Right lobe of liver (tissue), 6 donors: ENCODE results near the gene LGALS3BP. TPM values are rescaled to one million over a fixed set of nuclear protein-coding genes. Genes with fewer than 3 reads are reported as not detected.

Experiments used
- ATAC-seq, 4 donors: fragments of 200-7000 bp; cut with Tn5 transposase; one replicate each; pipeline ENCODE4 v1.9.1; 2020; ENCODE audit warnings: mild to moderate bottlenecking in 4 of 4, moderate library complexity in 4 of 4
- DNase-seq, 3 donors: peaks; one replicate each; pipeline ENCODE4 v3.0.0-alpha.2; 2020
- H3K27ac ChIP-seq, 3 donors: fragments of 200-600 bp; one replicate each; pipeline ENCODE4 v1.8.0; 2022
- H3K27me3 ChIP-seq, 2 donors: fragments of 200-600 bp; one replicate each; pipeline ENCODE4 v1.8.0; 2022
- H3K36me3 ChIP-seq, 4 donors: fragments of 200-600 bp; sonication (generic) in 1 of 4; one replicate each; pipeline versions ENCODE4 v1.5.1 to v1.8.0; 2017 to 2022; ENCODE audit warnings: control low read depth in 1 of 4
- H3K4me1 ChIP-seq, 4 donors: fragments of 200-600 bp; sonication (generic) in 1 of 4; one replicate each; pipeline versions ENCODE4 v1.5.1 to v1.8.0; 2017 to 2022; ENCODE audit warnings: control low read depth in 1 of 4
- H3K4me3 ChIP-seq, 3 donors: fragments of 200-600 bp; one replicate each; pipeline ENCODE4 v1.8.0; 2022
- H3K9me3 ChIP-seq, 4 donors: fragments of 200-600 bp; sonication (generic) in 1 of 4; one replicate each; pipeline versions ENCODE4 v1.5.1 to v1.8.0; 2017 to 2022; ENCODE audit warnings: control low read depth in 1 of 4
- POLR2A ChIP-seq: fragments of 450-650 bp; IDR thresholded peaks from one replicate; pipeline ENCODE4 v1.6.1; 2017; ENCODE audit warnings: antibody characterized with exemption, mild to moderate bottlenecking
- WGBS: methylation state at CpG from one replicate; pipeline ENCODE4 v1.1.6; 2018; ENCODE audit warnings: low coverage, low lambda C conversion rate; ENCODE audit not compliant: insufficient coverage; ENCODE audit errors: missing lambda C conversion rate; 5-methylcytosine and 5-hydroxymethylcytosine counted together
- intact Hi-C, 2 donors: fragments of 100-400 bp; cut with DNase I; formaldehyde crosslinking; loops; one replicate each; pipeline versions ENCODE4 v1.11.2 to v1.14.1; 2022
- total RNA-seq, 6 experiments: library from RNA; depleted of rRNA in 2 of 6; stranded (reverse); fragments of >200 nt in 2 of 6; fragmentation: NEBNext Ultra II Directional in 3 of 6; extraction: Animal tissue kit (Norgen Biotek cat#: 25700) in 3 of 6; gene quantifications; one replicate each; pipeline versions ENCODE4 v1.1.0 to v1.2.4, GENCODE V29; 2016 to 2023
- TF ChIP-seq, protein P1 (sequence below), 4 donors: fragments of 200-600 bp in 3 of 4; fragments of 450-650 bp in 1 of 4; IDR thresholded peaks; one replicate each; pipeline versions ENCODE4 v1.5.1 to v1.8.0; 2016 to 2022; ENCODE audit warnings: antibody characterized with exemption in 4 of 4, mild to moderate bottlenecking in 2 of 4
- donor health status: DM: no; HTN: yes; CAD: no.
- donor health status: DM: no; HTN: no; CAD: no.
- donor health status: DM: no; HTN: no; CAD: no.
- donor health status: DM: no; HTN: yes; CAD: no.
- donor health status: DM: no; HTN: yes; CAD: no.

Gene LGALS3BP
- total RNA-seq, 6 experiments from 2014 or later, result 82.8 to 257 (median 121) TPM

DNA sequence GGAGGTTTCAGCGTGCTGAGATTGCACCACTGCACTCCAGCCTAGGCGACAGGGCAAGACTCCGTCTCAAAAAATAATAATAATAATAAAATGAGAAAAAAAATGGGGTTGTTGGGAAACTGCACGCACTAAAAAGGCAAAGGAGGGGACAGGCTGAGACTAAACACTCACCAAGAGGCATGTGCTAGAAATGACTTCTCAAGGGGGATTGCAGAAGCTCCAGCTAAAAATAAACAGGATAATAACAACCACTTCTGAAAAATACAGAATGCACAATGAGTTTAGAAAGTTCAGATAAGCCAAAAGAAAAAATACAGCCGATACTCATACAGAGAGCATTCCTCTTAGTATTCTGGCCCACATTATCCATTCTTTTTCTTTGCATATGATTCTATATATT is 39.5 kb downstream of the LGALS3BP start:
- DNase-seq, result no peak
- Histone ChIP-seq H3K9me3 (no peaks in the 10 kb centered on the region), H3K27ac (no peak overlapping the region), H3K27me3 (no peaks in the 10 kb centered on the region), H3K4me3 (no peak overlapping the region), H3K4me1 (no peaks in the 10 kb centered on the region), H3K36me3 (no peaks in the 10 kb centered on the region)
- ATAC-seq, result no peak
- 58% methylated on average over 5 of the region's 5 CpGs for WGBS
- intact Hi-C loops, result no loop called here
- TF ChIP-seq, protein P1, sequence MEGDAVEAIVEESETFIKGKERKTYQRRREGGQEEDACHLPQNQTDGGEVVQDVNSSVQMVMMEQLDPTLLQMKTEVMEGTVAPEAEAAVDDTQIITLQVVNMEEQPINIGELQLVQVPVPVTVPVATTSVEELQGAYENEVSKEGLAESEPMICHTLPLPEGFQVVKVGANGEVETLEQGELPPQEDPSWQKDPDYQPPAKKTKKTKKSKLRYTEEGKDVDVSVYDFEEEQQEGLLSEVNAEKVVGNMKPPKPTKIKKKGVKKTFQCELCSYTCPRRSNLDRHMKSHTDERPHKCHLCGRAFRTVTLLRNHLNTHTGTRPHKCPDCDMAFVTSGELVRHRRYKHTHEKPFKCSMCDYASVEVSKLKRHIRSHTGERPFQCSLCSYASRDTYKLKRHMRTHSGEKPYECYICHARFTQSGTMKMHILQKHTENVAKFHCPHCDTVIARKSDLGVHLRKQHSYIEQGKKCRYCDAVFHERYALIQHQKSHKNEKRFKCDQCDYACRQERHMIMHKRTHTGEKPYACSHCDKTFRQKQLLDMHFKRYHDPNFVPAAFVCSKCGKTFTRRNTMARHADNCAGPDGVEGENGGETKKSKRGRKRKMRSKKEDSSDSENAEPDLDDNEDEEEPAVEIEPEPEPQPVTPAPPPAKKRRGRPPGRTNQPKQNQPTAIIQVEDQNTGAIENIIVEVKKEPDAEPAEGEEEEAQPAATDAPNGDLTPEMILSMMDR (IDR thresholded peaks at IDR 0.05), result no peak
- no peak for TF ChIP-seq POLR2A

DNA sequence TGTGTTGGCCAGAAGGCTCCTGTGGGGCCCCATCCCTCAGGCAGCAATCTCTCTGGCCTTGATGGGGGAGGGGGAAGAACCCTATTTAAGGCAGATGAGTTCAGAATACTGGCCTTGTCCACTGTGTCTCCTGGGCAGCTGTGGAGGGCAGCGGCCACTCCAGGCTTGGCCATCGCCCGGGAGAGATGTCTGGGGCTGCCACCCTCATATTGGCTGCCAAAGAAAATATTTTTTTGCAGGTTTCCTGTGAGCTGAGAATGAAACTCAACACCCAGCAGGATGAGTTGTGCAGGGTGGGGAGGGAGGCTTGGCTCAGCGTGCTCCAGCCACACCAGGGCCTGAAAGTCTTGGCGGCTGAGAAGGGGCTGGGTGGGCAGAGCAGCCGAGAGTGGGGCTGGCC is 40.1 kb downstream of the LGALS3BP start:
- DNase-seq (no peak), ATAC-seq (no peak)
- Histone ChIP-seq H3K36me3 (no peaks in the 10 kb centered on the region), H3K4me1 (no peaks in the 10 kb centered on the region), H3K4me3 (no peak overlapping the region), H3K27me3 (no peaks in the 10 kb centered on the region), H3K27ac (no peak overlapping the region), H3K9me3 (no peaks in the 10 kb centered on the region)
- no peak for TF ChIP-seq POLR2A
- TF ChIP-seq, protein P1 (IDR thresholded peaks at IDR 0.05), result no peak
- 68% methylated on average over 4 of the region's 6 CpGs for WGBS
- intact Hi-C loops, result no loop called here

DNA sequence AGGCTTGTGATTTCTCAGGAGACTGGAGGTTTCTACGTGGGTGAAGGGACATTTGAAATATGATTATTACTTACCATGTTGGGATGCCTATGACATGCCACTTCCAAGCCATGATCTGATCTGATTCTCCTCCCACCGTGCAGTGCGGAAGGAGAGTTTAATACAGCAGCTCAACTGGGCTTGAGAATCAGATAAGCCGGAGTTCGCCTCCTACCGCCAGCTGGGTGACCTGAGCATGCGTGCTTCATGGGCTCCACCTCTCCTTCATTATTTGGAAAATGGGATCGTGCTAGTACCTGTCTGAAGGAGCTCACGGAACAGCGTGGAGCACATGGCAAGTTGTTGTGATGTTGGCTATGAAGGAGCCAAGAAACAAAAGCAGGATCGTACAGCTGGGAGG is 42.2 kb downstream of the LGALS3BP start:
- Histone ChIP-seq H3K4me3 (no peak overlapping the region), H3K36me3 (no peaks in the 10 kb centered on the region), H3K9me3 (no peaks in the 10 kb centered on the region), H3K27me3 (no peaks in the 10 kb centered on the region), H3K27ac (no peak overlapping the region), H3K4me1 (no peaks in the 10 kb centered on the region)
- TF ChIP-seq POLR2A, result no peak
- TF ChIP-seq, protein P1 (IDR thresholded peaks at IDR 0.05), result no peak
- intact Hi-C loops, result no loop called here
- WGBS, result 87% methylated on average over 10 of the region's 11 CpGs
- ATAC-seq (no peak), DNase-seq (no peak)

DNA sequence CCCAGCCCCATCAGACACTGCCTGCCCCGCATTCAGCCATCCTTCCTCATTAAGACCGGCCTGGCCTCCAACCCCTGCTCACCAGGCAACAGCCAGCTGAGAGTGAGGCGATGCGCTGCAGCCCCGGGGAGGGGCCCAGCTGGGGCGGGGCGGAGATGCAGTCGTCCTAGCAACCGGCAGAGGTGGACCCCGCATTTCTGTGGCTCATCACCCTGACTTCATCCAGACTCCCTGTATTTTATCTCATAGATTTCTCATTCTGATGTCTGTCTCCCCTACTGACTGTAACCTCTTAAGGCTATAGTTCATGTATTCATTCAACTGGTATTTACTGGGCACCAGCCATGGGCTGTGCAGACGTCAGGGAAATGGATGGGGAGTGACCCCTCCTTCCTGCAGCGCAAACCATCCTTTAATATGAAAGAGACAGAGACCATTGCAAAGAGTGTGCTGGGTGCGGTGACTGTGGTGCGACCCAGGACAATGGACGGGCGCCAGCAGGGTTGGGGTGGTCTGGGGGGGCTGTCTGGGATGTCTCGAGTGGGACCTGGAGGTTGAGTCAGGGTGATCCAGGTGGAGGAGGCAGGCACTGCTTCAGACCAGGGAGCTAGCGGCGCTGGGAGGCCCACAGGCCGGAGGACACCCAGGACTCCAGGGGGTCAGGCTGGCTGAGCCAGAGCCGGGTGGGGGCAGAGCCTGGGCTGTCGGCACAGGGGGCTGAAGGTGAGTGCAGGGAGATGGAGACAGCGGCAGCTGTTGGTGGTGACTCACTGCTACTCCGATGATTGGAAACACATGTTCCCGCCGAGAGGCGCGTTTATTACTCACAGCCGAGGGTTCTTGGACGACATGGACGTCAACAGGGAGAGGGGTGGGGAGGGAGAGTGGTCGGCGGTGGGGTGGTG is 44.1 kb downstream of the LGALS3BP start:
- Histone ChIP-seq H3K27me3 (no peaks in the 10 kb centered on the region), H3K27ac (no peak overlapping the region), H3K4me3 (no peak overlapping the region), H3K36me3 (no peaks in the 10 kb centered on the region), H3K9me3 (no peaks in the 10 kb centered on the region), H3K4me1 (no peaks in the 10 kb centered on the region)
- ATAC-seq (no peak), DNase-seq (no peak)
- TF ChIP-seq, protein P1 (IDR thresholded peaks at IDR 0.05), result no peak
- TF ChIP-seq POLR2A, result no peak
- whole genome bisulfite sequencing, result 69% methylated on average over 18 of the region's 33 CpGs
- intact Hi-C loops, result no loop called here
